ENCODE measurements around the gene ASZ1.
"Not testable (repeated sequence)": the region's sequence is repeated elsewhere in the genome, so short reads cannot be mapped to it uniquely, and the experiment has no call there.

The ASZ1 gene

GRCh38 chr7:117427258-117427701 is at the start of gene ASZ1:
Gene ASZ1 (minus strand): TSS chr7:117427493. CDS start chr7:117427460, 33 bp downstream.
- no peak for DNase-seq

DNA sequence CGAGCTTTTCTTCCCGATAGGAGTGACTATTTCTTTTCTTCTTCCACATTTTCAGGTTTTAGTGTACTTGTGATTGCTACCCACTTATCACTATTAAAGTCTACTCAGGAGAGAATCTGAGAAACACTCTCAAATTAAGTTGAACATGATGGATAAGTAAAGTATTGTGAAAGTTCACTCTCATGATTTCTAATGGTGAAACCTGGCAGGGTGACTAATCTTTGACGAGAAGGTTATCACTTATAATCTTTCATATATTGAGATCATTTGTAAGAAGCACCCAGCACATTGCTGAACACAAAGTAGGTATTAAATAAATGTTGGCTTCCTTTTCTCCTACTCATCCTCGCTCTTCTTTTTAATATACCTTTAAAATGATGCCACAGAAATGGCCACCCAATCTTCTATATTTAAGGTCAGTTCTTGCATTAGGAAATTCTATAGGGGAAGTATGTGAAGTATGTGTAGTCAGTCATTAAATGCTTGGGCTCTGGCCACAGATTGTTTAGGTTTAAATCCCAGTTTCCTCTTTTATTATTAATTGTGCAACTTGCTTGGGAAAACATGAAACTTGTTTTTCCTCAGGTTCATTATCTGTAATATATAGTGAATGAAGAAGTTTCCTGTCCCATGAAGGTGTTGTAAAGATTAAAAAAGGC is 49.4 kb upstream of the ASZ1 start:
- no peak for DNase-seq

GRCh38 chr7:117472335-117472734 is 45.0 kb upstream of the ASZ1 start:
- no peak for DNase-seq

GRCh38 chr7:117470777-117471176 is 43.5 kb upstream of the ASZ1 start:
- DNase-seq: no peak

DNA sequence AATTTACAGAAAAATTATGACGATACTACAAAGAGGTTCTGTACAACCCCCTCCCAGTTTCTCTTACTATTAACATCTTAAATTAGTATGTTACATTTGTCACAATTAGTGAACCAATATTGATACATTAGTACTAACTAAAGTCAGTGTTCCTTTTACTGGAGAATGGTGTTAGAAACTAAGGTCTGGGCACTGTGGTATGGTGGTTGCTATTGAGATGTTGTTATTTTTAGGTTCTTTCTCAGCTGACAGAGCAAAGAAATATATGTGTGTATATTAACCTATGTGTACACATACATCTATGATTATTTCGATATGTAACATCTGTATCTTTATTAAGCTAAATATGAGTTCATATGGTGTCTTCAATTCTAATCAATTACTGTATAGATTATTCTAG is 40.9 kb upstream of the ASZ1 start:
- no peak for DNase-seq

GRCh38 chr7:117460815-117461214 is 33.5 kb upstream of the ASZ1 start:
- not testable (repeated sequence) for DNase-seq

DNA sequence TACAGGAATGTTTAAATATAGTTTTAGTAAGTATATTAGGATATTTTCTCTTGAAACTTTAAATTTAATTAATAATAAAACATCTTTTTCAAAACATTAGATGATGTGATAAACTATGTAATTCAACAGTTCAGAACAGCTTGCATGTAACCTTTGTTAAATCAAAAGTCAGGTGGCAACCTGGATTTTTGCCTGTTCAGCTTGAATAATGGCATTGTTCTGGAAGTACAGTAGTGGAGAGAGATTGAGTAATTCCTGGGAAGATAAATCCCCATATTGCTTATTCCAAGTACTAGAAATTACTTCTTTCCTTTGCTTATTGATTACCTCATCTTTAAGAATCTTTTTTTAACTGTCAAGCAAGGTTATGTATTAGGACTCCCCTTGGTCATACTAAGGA is 32.4 kb upstream of the ASZ1 start:
- no peak for DNase-seq

GRCh38 chr7:117458977-117459583 is 31.8 kb upstream of the ASZ1 start:
- no peak for DNase-seq

DNA sequence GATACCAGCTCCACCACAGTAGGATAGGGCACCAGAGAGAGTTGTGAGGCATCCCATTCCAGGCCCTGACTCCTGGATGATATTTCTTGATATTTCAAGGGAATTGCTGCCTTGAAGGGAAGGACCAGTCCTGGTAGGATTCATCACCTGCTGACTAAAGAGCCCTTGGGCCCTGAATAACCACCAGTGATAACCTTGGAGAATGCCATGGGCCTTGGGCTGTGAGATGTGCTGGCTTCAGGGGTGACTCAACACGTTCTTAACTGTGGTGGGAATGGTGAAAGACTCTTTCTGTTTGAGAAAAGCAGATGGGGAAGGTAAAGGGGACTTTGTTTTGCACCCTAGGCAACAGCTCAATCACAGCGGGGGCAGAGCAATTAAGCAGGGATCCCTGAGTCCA is 21.4 kb upstream of the ASZ1 start:
- no peak for DNase-seq

- DNase-seq: no peak
Measured at GRCh38 chr7:117446220-117446815, 19.0 kb upstream of the ASZ1 start.

- DNase-seq: no peak
Measured at GRCh38 chr7:117445206-117445605, 17.9 kb upstream of the ASZ1 start.

DNA sequence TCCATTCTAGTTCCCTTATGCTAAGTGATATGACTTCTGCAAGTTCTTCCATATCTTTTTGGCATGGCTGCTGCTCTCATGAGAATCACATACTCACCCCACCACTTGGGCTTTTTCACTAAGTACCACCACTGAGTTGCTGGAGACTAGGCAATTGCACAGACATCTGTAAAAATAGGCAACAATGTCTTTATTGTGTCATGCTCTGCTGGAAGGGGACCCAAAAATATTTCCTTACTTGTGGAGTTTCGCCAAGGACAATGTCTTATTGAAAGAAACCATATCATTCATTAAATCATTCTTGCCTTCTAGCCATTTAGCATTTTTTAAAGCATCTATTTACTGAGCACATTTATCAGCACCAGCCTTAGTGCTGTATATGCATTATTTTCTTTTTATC is 17.4 kb upstream of the ASZ1 start:
- no peak for DNase-seq

DNA sequence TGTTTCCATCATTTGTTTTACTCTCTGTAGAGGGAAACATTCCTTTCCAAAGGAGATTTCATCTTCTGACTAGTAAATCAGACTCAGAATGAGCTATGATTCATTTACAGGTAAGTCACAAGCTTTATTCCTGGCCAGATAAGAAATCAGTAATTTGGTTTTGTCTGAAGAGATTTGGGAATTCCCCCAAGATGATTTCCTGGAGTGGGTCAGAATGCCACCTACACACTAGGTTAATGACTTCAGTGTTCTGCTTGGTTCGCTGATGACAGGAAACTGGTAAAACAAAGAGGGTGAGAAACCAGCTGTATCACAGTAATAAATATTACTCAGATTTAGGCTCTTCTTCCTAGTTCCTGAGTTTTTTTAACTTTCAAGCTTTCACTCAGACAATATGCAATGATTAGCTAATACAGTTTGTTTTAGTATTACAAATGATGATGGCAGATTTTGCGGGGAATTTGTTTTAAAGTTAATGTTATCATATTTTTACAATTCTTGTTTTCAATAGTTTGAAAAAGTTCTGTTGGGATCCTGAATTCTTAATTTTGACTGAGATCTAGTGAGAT is 8.3 kb upstream of the ASZ1 start:
- DNase-seq: no peak

GRCh38 chr7:117424090-117424829 is 3.0 kb downstream of the ASZ1 start:
- DNase-seq: no peak

- DNase-seq: not testable (repeated sequence)
Measured at GRCh38 chr7:117414591-117414990, 12.7 kb downstream of the ASZ1 start.

GRCh38 chr7:117412946-117413559 is 14.2 kb downstream of the ASZ1 start:
- DNase-seq: no peak

- no peak for DNase-seq
Measured at GRCh38 chr7:117412390-117412789, 14.9 kb downstream of the ASZ1 start.

GRCh38 chr7:117411539-117411938 is 15.8 kb downstream of the ASZ1 start:
- no peak for DNase-seq

DNA sequence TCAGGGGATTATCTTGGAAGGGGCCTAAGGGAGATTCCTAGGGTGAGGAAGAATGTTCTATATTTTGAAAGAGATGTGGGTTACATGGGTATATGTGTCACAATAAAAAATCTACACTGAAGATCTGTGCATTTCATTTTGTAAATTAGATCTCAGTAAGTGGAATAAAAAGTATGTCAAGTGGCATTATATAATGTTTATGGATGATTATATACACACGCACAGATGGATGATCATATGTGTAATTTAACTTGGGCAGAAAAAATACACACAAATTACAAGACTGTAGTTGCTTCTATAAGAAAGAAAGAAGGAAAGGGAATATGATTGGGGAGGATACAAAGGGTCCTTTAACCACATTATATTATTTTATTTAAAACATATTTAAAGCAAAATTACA is 18.5 kb downstream of the ASZ1 start:
- DNase-seq: no peak

DNA sequence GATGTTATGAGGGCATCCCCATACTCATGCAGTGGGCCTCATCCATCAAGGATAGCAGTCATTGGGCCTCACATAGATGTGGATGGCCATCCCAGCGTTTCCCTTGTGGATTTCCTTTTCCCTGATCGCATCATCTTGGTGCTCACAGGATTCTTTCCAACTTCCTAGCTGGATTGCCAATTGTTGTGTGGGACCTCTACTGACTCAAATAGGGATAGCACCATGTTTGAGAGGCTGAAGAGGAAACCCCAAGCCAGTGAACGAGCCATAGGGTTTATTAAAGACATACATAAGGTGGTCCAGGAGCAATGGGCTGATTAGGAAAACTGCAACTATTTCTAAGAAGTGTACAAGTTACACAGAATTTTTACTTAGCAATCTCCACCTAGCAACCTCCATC is 21.8 kb downstream of the ASZ1 start:
- no peak for DNase-seq

DNA sequence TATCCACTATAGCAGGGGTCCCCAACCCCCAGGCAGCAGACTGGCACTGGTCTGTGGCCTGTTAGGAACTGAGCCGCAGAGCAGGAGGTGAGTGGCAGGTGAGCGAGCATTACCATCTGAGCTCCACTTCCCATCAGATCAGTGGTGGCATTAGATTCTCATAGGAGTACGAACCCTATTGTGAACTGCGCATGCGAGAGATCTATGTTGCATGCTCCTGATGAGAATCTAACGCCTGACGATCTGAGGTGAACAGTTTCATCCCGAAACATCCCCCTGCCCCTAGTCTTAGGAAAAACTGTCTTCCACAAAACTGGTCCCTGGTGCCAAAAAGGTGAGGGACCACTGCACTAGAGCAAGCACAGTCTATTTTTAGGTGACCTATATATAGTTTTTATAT is 23.6 kb downstream of the ASZ1 start:
- no peak for DNase-seq

DNA sequence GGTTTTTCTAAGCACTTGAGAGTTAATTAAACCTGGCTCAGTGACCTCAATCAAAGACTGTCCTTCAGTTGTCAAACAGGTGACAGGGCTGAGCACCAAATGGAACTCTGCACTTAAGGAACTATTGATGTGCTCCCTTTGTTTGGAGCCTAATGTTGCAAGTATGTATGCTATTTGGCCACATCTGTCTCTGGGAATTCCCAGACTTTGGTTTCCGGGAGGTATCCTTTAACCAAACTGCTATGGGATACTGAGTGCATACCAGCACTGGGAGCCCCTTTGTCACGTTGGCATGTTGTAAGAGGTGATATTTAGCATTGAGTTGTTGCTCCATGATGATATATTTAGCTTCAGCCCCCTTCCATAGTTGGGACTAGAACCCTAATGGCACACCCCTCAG is 25.2 kb downstream of the ASZ1 start:
- no peak for DNase-seq

All from right hindlimb (tissue), 1 donor.